ENCODE data around the gene BRD1.

The BRD1 gene

GRCh38 chr22:49755631-49756001 lies 72.1 kb downstream of the BRD1 start:
- H3K4me3 ChIP-seq (IDR thresholded peaks at IDR 0.05; ENCODE audit: insufficient read depth, low read depth, low read length): no peak overlapping the region
- no peak for TF ChIP-seq CTCF (conservative IDR thresholded peaks at IDR 0.05; ENCODE audit: low read depth, low read length)
- no peak overlapping the region for H3K27ac ChIP-seq
- H4K20me1 ChIP-seq (ENCODE audit: insufficient read depth): no peaks in the 10 kb centered on the region
- H3K36me3 ChIP-seq (ENCODE audit: insufficient read depth): no peaks in the 10 kb centered on the region
- no peaks in the 10 kb centered on the region; the same call in 1 of the 2 replicates for H3K27me3 ChIP-seq (ENCODE audit: insufficient read depth, low read depth)
- peaks cover 17% of the 10 kb centered on the region for H3K4me1 ChIP-seq (ENCODE audit: low read depth, poor library complexity, severe bottlenecking)
- H3K9ac ChIP-seq: no peak overlapping the region
- no peak overlapping the region for H3K4me2 ChIP-seq
- H3K79me2 ChIP-seq (ENCODE audit: insufficient read depth, low read depth): no peaks in the 10 kb centered on the region
- H2AFZ ChIP-seq (ENCODE audit: low read depth): no peak overlapping the region

- no peak for TF ChIP-seq CTCF (conservative IDR thresholded peaks at IDR 0.05; ENCODE audit: low read depth, low read length)
- no peaks in the 10 kb centered on the region for H3K79me2 ChIP-seq (ENCODE audit: insufficient read depth, low read depth)
- H3K27ac ChIP-seq: no peak overlapping the region
- H2AFZ ChIP-seq (ENCODE audit: low read depth): no peak overlapping the region
- no peaks in the 10 kb centered on the region for H4K20me1 ChIP-seq (ENCODE audit: insufficient read depth)
- no peaks in the 10 kb centered on the region; the same call in 1 of the 2 replicates for H3K27me3 ChIP-seq (ENCODE audit: insufficient read depth, low read depth)
- no peaks in the 10 kb centered on the region for H3K36me3 ChIP-seq (ENCODE audit: insufficient read depth)
- no peak overlapping the region for H3K4me3 ChIP-seq (IDR thresholded peaks at IDR 0.05; ENCODE audit: insufficient read depth, low read depth, low read length)
- H3K9ac ChIP-seq: no peak overlapping the region
- H3K4me2 ChIP-seq: no peak overlapping the region
- H3K4me1 ChIP-seq (ENCODE audit: low read depth, poor library complexity, severe bottlenecking): peaks cover 11% of the 10 kb centered on the region
Measured at GRCh38 chr22:49754696-49755630, 72.7 kb downstream of the BRD1 start.

- no peak for TF ChIP-seq CTCF (conservative IDR thresholded peaks at IDR 0.05; ENCODE audit: low read depth, low read length)
- Histone ChIP-seq H4K20me1 (ENCODE audit: insufficient read depth) (no peaks in the 10 kb centered on the region), H3K36me3 (ENCODE audit: insufficient read depth) (no peaks in the 10 kb centered on the region), H3K4me1 (ENCODE audit: low read depth, poor library complexity, severe bottlenecking) (peaks cover 3% of the 10 kb centered on the region), H3K27me3 (ENCODE audit: insufficient read depth, low read depth) (no peaks in the 10 kb centered on the region; the same call in 1 of the 2 replicates), H3K27ac (no peak overlapping the region), H3K9ac (no peak overlapping the region), H3K4me3 (IDR thresholded peaks at IDR 0.05; ENCODE audit: insufficient read depth, low read depth, low read length) (no peak overlapping the region), H3K79me2 (ENCODE audit: insufficient read depth, low read depth) (no peaks in the 10 kb centered on the region), H3K4me2 (no peak overlapping the region), H2AFZ (ENCODE audit: low read depth) (no peak overlapping the region)
Measured at GRCh38 chr22:49753961-49754695, 73.5 kb downstream of the BRD1 start.

- Histone ChIP-seq H3K4me1 (ENCODE audit: low read depth, poor library complexity, severe bottlenecking) (no peaks in the 10 kb centered on the region), H3K79me2 (ENCODE audit: insufficient read depth, low read depth) (no peaks in the 10 kb centered on the region), H3K36me3 (ENCODE audit: insufficient read depth) (no peaks in the 10 kb centered on the region), H3K27ac (no peak overlapping the region), H4K20me1 (ENCODE audit: insufficient read depth) (no peaks in the 10 kb centered on the region), H3K4me2 (no peak overlapping the region), H3K9ac (no peak overlapping the region), H3K4me3 (IDR thresholded peaks at IDR 0.05; ENCODE audit: insufficient read depth, low read depth, low read length) (no peak overlapping the region), H2AFZ (ENCODE audit: low read depth) (no peak overlapping the region), H3K27me3 (ENCODE audit: insufficient read depth, low read depth) (no peaks in the 10 kb centered on the region; the same call in 1 of the 2 replicates)
- TF ChIP-seq CTCF (conservative IDR thresholded peaks at IDR 0.05; ENCODE audit: low read depth, low read length): no peak
Measured at GRCh38 chr22:49753276-49753890, 74.3 kb downstream of the BRD1 start.
